NB4 (cell line): ENCODE data around the gene HARS1.

Experiments used
- CTCF ChIP-seq: IDR thresholded peaks from one replicate; pipeline ENCODE4 v1.5.1; 2012; ENCODE audit warnings: low read depth, low read length
- MAX ChIP-seq: IDR thresholded peaks from 2 replicates; pipeline ENCODE4 v1.6.1; 2011; ENCODE audit warnings: low read depth, low read length
- POLR2A ChIP-seq: IDR thresholded peaks from 2 replicates; pipeline ENCODE4 v1.6.1; 2011; ENCODE audit warnings: mild to moderate bottlenecking; ENCODE audit not compliant: insufficient read length; ENCODE audit errors: extremely low read depth

GRCh38 chr5:140635291-140636257 lies 55.6 kb downstream of the HARS1 start:
- TF ChIP-seq CTCF (no peak), POLR2A (no peak), MAX (no peak)
